HEK293T (cell line): ENCODE measurements around the gene TSKU.
"Not testable (repeated sequence)": the region's sequence is repeated elsewhere in the genome, so short reads cannot be mapped to it uniquely, and the experiment has no call there.

Experiments
- CTCF ChIA-PET: fragments of 350-600 bp; formaldehyde crosslinking; extraction: SDS; loops from one replicate; lab custom pipeline; 2021; ENCODE audit warnings: antibody characterized with exemption, inconsistent platforms; lab: Yijun Ruan, JAX
- POLR2A ChIA-PET: fragments of 350-600 bp; formaldehyde crosslinking; extraction: SDS; loops from one replicate; lab custom pipeline; 2020; ENCODE audit warnings: antibody characterized with exemption, inconsistent platforms; lab: Yijun Ruan, JAX
- DNase-seq: peaks from one replicate; pipeline ENCODE4 v3.0.0; 2012; ENCODE audit warnings: mixed read lengths; ENCODE audit errors: extremely low spot score
- ARNT ChIP-seq: fragments of 450-650 bp; IDR thresholded peaks from 2 replicates; pipeline ENCODE4 v1.6.1; 2017; ENCODE audit warnings: mild to moderate bottlenecking
- BHLHE40 ChIP-seq: fragments of 450-650 bp; IDR thresholded peaks from 2 replicates; pipeline ENCODE4 v1.6.1; 2016; ENCODE audit warnings: mild to moderate bottlenecking, moderate library complexity, borderline replicate concordance
- CTBP1 ChIP-seq: fragments of 450-650 bp; IDR thresholded peaks from 2 replicates; pipeline ENCODE4 v1.6.1; 2016; ENCODE audit warnings: borderline replicate concordance
- ELF4 ChIP-seq: fragments of 450-650 bp; IDR thresholded peaks from 2 replicates; pipeline ENCODE4 v1.6.1; 2017; ENCODE audit warnings: antibody characterized with exemption
- FOXA1 ChIP-seq: fragments of 450-650 bp; IDR thresholded peaks from 2 replicates; pipeline ENCODE4 v1.6.1; 2016; ENCODE audit warnings: mild to moderate bottlenecking
- FOXK2 ChIP-seq: fragments of 450-650 bp; IDR thresholded peaks from 2 replicates; pipeline ENCODE4 v1.6.1; 2016; ENCODE audit warnings: mild to moderate bottlenecking
- FOXM1 ChIP-seq: fragments of 450-650 bp; IDR thresholded peaks from 2 replicates; pipeline ENCODE4 v1.6.1; 2017; ENCODE audit warnings: mild to moderate bottlenecking, borderline replicate concordance
- HDGF ChIP-seq: fragments of 450-650 bp; IDR thresholded peaks from 2 replicates; pipeline ENCODE4 v1.6.1; 2017; ENCODE audit warnings: antibody characterized with exemption, borderline replicate concordance
- L3MBTL2 ChIP-seq: fragments of 450-650 bp; conservative IDR thresholded peaks from 2 replicates; pipeline ENCODE4 v1.6.1; 2016; ENCODE audit warnings: mild to moderate bottlenecking
- LEF1 ChIP-seq: fragments of 450-650 bp; IDR thresholded peaks from 2 replicates; pipeline ENCODE4 v1.6.1; 2017; ENCODE audit warnings: mild to moderate bottlenecking, borderline replicate concordance
- NFRKB ChIP-seq: fragments of 450-650 bp; IDR thresholded peaks from 2 replicates; pipeline ENCODE4 v1.6.1; 2016; ENCODE audit warnings: mild to moderate bottlenecking, moderate library complexity
- PKNOX1 ChIP-seq: fragments of 450-650 bp; IDR thresholded peaks from 2 replicates; pipeline ENCODE4 v1.6.1; 2016
- SP1 ChIP-seq: fragments of 450-650 bp; IDR thresholded peaks from 2 replicates; pipeline ENCODE4 v1.6.1; 2017
- SUZ12 ChIP-seq: fragments of 450-650 bp; IDR thresholded peaks from 2 replicates; pipeline ENCODE4 v1.6.1; 2016; ENCODE audit warnings: mild to moderate bottlenecking
- TARDBP ChIP-seq: fragments of 450-650 bp; IDR thresholded peaks from 2 replicates; pipeline ENCODE4 v1.6.1; 2016
- ZNF384 ChIP-seq: fragments of 450-650 bp; IDR thresholded peaks from 2 replicates; pipeline ENCODE4 v1.6.1; 2016

Gene TSKU

GRCh38 chr11:76783294-76783895 is at the start of gene TSKU:
Gene TSKU (plus strand): TSS chr11:76783356. CDS start chr11:76795617, 12,261 bp downstream.
- peak; percentile 91 for TF ChIP-seq L3MBTL2
- TF ChIP-seq HDGF: no peak
- ChIA-PET CTCF (interaction anchor here (0.6 kb wide), 1 partner anchor 24 kb away, joined by 3 read pairs; no protein-coding TSS in a partner anchor), POLR2A (interaction anchor here (0.6 to 1.0 kb wide), 3 partner anchors 10 to 1214 kb away, joined by 3 to 7 read pairs (median 6); no protein-coding TSS in a partner anchor)
- DNase-seq: no peak

- POLR2A ChIA-PET: not testable (repeated sequence)
- peak; percentile 78 for DNase-seq
- CTCF ChIA-PET: interaction anchor here (0.6 to 2.8 kb wide), 9 partner anchors 11 to 312 kb away, joined by 3 to 20 read pairs (median 4); no protein-coding TSS in a partner anchor
These were observed 49.2 kb upstream of the TSKU start for GRCh38 chr11:76733906-76734305.

GRCh38 chr11:76734456-76735420 is 48.4 kb upstream of the TSKU start:
- POLR2A ChIA-PET: interaction anchor here (1.2 to 1.5 kb wide), 2 partner anchors 17 to 64 kb away, joined by 3 to 4 read pairs; no protein-coding TSS in a partner anchor
- CTCF ChIA-PET: interaction anchor here (0.6 to 2.8 kb wide), 9 partner anchors 11 to 311 kb away, joined by 3 to 20 read pairs (median 4); no protein-coding TSS in a partner anchor
- DNase-seq: no peak
- TF ChIP-seq FOXA1: no peak
- TF ChIP-seq SP1: no peak
- no peak for TF ChIP-seq HDGF
- TF ChIP-seq SUZ12: no peak

GRCh38 chr11:76735841-76736240 is 47.3 kb upstream of the TSKU start:
- no peak for DNase-seq
- TF ChIP-seq FOXM1 (no peak), SP1 (no peak), PKNOX1 (no peak), NFRKB (no peak), SUZ12 (no peak), HDGF (no peak), FOXA1 (no peak)
- ChIA-PET CTCF (interaction anchor here (0.6 to 2.8 kb wide), 3 partner anchors 9 to 184 kb away, joined by 3 to 20 read pairs (median 17); no protein-coding TSS in a partner anchor), POLR2A (interaction anchor here (1.2 to 1.5 kb wide), 2 partner anchors 16 to 63 kb away, joined by 3 to 4 read pairs; no protein-coding TSS in a partner anchor)

- ChIA-PET CTCF (no interaction called here), POLR2A (no interaction called here)
- DNase-seq: no peak
- TF ChIP-seq FOXM1: no peak
- no peak for TF ChIP-seq FOXK2
- TF ChIP-seq NFRKB: no peak
- TF ChIP-seq FOXA1: no peak
- TF ChIP-seq SP1: no peak
- no peak for TF ChIP-seq TARDBP
- no peak for TF ChIP-seq LEF1
- no peak for TF ChIP-seq PKNOX1
- no peak for TF ChIP-seq ARNT
- TF ChIP-seq HDGF: no peak
- TF ChIP-seq ELF4: no peak
These were observed 46.9 kb upstream of the TSKU start for GRCh38 chr11:76736266-76736665.

- no peak for DNase-seq
- ChIA-PET CTCF (interaction anchor here (1.0 kb wide), 1 partner anchor 55 kb away, joined by 3 read pairs; no protein-coding TSS in a partner anchor), POLR2A (no interaction called here)
- no peak for TF ChIP-seq FOXK2
- TF ChIP-seq CTBP1: no peak
- no peak for TF ChIP-seq FOXM1
- no peak for TF ChIP-seq FOXA1
- no peak for TF ChIP-seq HDGF
- TF ChIP-seq NFRKB: no peak
- TF ChIP-seq PKNOX1: no peak
- TF ChIP-seq SUZ12: no peak
- TF ChIP-seq ARNT: no peak
- no peak for TF ChIP-seq BHLHE40
- TF ChIP-seq ELF4: no peak
- TF ChIP-seq LEF1: no peak
- no peak for TF ChIP-seq TARDBP
- TF ChIP-seq ZNF384: no peak
- no peak for TF ChIP-seq L3MBTL2
- TF ChIP-seq SP1: no peak
These were observed 46.2 kb upstream of the TSKU start for GRCh38 chr11:76736773-76737495.
